D721Med (cell line): ENCODE results near the gene PDGFD.

Experiments
- DNase-seq: peaks from one replicate; pipeline ENCODE4 v3.0.0; 2011; ENCODE audit warnings: low spot score; ENCODE audit not compliant: insufficient read length
- FAIRE-seq: peaks from 2 replicates; lab custom pipeline; 2011; peaks lifted over from hg19 to GRCh38; lab: Jason Lieb, UNC
- TF ChIP-seq, protein P1 (sequence below): IDR thresholded peaks from 2 replicates; pipeline ENCODE4 v1.5.1; 2012; ENCODE audit warnings: mild to moderate bottlenecking, control low read depth; ENCODE audit not compliant: insufficient read depth; ENCODE audit errors: missing control alignments

PDGFD gene

DNA sequence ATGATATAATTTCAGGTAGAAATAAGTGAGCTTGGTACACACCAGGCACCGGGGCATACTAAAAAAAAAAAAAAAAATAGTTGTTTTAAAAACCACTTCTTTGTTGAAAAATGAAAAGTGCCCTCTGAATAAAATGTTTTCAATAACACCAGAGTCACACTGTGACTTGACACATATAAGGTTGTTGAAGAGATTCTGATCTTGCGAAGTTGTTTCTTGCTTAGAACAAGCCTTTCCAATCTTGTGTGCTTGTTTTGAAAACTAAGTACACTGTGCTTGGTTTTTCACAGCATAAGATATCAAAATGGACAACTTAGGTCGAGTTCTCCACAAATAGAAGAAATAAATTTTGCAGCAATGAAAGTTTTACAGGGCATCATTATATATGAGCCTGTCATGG is 17.0 kb downstream of the PDGFD start:
- FAIRE-seq, result no peak
- TF ChIP-seq, protein P1, sequence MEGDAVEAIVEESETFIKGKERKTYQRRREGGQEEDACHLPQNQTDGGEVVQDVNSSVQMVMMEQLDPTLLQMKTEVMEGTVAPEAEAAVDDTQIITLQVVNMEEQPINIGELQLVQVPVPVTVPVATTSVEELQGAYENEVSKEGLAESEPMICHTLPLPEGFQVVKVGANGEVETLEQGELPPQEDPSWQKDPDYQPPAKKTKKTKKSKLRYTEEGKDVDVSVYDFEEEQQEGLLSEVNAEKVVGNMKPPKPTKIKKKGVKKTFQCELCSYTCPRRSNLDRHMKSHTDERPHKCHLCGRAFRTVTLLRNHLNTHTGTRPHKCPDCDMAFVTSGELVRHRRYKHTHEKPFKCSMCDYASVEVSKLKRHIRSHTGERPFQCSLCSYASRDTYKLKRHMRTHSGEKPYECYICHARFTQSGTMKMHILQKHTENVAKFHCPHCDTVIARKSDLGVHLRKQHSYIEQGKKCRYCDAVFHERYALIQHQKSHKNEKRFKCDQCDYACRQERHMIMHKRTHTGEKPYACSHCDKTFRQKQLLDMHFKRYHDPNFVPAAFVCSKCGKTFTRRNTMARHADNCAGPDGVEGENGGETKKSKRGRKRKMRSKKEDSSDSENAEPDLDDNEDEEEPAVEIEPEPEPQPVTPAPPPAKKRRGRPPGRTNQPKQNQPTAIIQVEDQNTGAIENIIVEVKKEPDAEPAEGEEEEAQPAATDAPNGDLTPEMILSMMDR, result no peak
- no peak for DNase-seq

DNA sequence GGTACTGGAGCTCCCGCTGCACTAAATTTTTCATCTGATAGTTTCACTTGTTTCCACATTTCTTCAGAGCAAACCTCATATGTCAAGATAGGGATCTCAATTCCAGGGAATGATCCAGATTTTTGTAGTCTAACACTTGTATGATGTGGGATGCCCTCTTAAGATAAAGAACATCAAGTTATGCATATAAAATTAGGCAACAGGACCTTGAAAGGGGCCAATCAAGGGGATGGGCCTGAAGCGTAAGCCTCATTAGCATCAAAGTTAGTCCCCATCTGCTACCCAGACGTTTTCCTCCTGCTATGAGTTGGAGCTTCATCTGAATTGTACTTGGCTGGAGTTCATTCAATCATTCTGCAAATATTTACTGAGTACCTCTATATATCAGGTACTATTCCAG is 17.5 kb downstream of the PDGFD start:
- FAIRE-seq (no peak), DNase-seq (no peak)
- TF ChIP-seq, protein P1, result no peak

DNA sequence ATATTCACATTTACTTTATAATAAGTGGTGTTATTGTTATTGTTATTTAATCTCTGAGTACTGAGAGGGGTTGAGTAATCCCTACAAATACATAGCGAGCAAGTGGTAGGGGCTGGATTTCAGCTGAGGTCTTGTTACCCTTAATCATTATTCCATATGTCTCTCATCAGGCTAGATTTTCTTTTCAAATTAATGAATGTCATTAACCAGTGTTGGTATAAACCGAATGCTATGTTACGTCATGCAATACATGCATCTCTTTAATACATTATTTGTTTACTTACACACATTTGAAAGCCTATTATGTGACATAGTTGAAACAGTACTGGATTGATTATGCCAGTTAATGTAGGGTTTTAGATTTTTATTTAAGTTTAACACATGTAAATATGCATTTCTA is 18.9 kb downstream of the PDGFD start:
- TF ChIP-seq, protein P1, result no peak
- DNase-seq (no peak), FAIRE-seq (no peak)

DNA sequence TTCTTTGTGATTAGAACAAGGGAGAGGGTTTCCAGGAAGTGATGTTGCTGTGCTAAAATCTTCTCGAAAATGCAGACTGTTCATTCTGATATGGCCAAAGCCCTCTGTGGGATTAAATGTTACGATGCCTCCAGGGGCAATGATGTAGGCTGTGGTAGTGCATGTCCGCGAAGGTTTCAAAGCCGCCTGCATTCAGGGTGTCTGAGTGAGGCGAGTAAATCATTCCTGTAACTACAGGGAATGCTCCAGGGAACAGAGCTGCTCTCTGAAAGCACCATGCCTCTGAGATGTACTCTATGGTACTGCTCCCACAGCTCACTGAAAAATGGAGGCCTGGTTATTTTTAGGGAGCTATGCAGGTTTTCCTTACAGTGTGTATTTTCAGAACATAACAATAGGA is 21.2 kb downstream of the PDGFD start:
- DNase-seq (no peak), FAIRE-seq (no peak)
- TF ChIP-seq, protein P1, result no peak

DNA sequence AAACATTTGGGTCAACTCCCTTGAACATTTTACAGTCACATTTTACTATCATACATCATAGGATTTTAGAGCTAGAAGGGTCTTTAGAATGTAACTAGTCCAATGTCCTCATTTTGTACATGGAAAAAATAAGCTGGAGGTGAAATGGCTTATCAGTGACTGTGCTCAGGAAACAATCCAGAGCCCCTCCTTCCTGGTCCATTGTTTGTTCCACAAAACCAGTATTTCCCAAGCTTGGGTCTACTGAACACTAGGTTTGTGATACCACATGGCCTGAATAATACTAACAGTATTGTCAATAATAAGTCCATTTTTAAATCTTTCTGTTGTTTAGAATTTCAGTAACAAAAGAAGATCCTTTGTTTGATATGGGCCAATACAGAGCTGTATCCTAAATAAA is 27.1 kb downstream of the PDGFD start:
- no peak for DNase-seq
- FAIRE-seq, result no peak
- TF ChIP-seq, protein P1, result no peak

DNA sequence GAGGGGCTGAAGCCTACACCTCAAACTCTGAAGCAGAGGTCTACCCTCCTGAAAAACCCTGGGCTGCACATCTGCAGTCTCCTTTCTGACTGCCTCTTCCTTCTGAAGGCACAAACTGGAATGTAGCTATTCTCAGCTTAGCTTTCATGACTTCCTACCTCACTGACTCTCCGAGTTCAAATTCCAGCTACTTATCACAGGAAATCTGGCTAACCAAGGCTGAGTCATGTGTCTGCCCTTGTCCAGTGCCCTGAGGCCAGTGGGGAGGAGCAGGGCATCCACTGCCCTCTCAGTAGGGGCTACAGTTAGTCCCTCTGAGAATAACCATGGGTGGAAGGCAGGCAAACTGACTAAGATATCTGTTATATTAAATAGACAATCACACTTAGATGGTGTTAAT is 29.2 kb downstream of the PDGFD start:
- TF ChIP-seq, protein P1, result no peak
- DNase-seq (no peak), FAIRE-seq (no peak)

DNA sequence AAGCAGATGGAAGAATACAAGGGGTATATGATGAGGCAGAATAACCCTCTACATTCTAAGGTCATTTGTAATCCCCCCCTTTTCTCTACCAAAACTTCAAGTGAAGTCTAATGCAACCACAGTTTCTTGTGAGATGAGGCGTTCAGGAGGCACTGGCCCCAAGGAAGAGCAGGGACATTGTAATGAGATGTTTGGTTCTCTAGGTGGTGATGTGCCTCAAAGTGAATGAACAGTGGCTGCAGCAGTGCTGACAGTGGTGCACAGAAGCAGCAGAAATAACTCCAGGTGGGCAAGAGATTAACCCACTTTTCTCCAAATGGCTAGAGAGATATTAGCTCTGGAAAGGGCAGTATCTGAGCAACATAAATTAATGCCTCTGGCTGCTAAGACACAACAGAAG is 33.8 kb downstream of the PDGFD start:
- no peak for DNase-seq
- TF ChIP-seq, protein P1, result no peak
- no peak for FAIRE-seq
